ENCODE data around the gene NGB.

NGB gene

DNA sequence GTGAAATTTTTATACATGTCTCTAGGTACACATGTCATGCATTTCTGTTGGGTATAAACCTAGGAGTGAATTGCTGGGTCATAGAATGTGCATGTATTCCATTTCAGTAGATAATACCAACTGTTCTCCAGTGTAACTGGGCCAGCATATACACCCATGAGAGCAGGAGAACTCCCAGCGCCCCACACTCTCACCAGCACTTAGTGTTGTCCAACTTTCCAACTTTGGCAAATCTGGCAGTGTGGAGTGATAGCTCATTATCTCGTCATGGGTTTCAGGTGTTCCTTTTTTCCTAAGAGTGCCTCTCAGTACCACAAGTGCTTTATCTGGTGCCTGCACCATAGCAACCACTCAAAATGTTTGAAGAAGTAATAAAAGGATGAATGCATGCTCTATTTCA lies 40.1 kb downstream of the NGB start:
- no peak for DNase-seq (ENCODE audit: low read depth)
- no peak overlapping the region for H3K4me3 ChIP-seq (replicated peaks; ENCODE audit: low read depth, low read length)
- TF ChIP-seq, protein P1, sequence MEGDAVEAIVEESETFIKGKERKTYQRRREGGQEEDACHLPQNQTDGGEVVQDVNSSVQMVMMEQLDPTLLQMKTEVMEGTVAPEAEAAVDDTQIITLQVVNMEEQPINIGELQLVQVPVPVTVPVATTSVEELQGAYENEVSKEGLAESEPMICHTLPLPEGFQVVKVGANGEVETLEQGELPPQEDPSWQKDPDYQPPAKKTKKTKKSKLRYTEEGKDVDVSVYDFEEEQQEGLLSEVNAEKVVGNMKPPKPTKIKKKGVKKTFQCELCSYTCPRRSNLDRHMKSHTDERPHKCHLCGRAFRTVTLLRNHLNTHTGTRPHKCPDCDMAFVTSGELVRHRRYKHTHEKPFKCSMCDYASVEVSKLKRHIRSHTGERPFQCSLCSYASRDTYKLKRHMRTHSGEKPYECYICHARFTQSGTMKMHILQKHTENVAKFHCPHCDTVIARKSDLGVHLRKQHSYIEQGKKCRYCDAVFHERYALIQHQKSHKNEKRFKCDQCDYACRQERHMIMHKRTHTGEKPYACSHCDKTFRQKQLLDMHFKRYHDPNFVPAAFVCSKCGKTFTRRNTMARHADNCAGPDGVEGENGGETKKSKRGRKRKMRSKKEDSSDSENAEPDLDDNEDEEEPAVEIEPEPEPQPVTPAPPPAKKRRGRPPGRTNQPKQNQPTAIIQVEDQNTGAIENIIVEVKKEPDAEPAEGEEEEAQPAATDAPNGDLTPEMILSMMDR (IDR thresholded peaks at IDR 0.05; ENCODE audit: low read length, missing control alignments) = no peak

DNA sequence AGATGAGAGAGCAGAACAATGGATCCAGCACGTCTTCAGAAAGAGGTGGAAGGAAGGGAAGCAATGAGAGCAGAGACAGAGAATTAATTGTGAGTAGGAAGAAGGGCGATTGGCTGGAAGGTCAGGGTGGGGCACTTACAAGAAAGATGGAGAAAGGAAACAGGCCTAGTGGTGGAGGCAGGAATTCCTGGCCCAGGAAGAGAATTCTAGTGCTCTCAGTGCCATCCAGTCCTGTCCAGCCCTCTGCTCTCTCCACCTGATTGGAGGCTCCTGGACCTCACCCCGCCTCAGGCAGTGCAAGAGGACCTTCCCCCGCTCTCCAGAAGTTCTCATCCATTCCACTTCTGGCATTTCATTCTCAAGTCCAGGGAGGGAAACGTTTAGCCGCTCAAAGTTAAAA lies 43.0 kb downstream of the NGB start:
- no peak overlapping the region for H3K4me3 ChIP-seq (replicated peaks; ENCODE audit: low read depth, low read length)
- no peak for DNase-seq (ENCODE audit: low read depth)
- TF ChIP-seq, protein P1 (IDR thresholded peaks at IDR 0.05; ENCODE audit: low read length, missing control alignments) = no peak

DNA sequence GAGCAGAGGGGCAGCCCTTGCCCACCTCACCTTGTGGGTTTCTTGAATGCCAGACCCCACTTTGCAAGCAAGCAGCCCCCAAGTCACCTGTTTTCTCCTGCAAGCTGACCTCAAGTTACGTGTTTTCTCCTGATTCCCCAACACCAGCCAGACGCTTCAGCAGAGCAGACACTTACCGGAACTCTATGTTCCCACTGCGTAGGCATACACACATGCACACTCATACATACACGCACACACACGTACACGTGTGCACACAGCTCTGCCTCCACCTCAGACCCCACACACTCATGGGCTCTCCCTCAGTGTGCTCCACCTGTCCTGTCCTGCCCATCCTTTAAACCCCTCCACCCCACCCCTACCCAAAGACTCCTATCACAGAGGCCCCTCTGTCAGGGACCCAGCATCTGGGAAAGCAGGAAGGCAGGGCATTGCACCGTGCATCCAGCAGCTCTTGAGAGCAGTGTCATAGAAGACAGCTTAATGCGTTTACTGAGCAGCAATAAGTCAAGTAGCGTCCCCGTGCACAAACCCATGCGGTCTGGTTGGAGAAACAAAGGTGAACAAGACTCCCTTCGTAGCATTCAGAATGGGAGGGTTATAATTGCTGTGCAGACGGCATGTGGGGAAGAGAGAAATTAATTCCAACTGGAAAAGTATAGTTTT lies 45.0 kb downstream of the NGB start:
- TF ChIP-seq, protein P1 (IDR thresholded peaks at IDR 0.05; ENCODE audit: low read length, missing control alignments) = no peak
- DNase-seq (ENCODE audit: low read depth) = no peak
- H3K4me3 ChIP-seq (replicated peaks; ENCODE audit: low read depth, low read length) = no peak overlapping the region

DNA sequence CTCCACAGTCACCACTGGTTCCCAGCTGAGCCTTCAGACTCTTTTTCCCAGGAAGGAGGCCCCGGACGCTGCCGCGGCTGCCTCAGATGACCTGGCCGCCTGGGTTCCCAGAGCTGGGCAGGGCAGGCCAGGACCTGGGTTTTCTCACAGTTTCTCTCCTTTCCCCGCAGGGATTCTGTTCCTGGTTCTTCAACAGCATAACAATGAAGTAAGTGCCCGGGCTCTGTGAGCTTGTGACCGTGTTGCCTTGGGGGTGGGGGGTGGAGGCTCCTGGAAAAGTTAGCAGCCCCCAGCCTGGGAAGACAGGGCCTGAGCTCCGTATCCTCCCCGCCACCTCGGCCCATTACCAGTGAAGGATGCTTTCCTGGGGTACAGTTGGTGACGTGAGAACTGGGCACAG lies 45.8 kb downstream of the NGB start:
- TF ChIP-seq, protein P1 (IDR thresholded peaks at IDR 0.05; ENCODE audit: low read length, missing control alignments) = no peak
- no peak for DNase-seq (ENCODE audit: low read depth)
- H3K4me3 ChIP-seq (replicated peaks; ENCODE audit: low read depth, low read length) = no peak overlapping the region

DNA sequence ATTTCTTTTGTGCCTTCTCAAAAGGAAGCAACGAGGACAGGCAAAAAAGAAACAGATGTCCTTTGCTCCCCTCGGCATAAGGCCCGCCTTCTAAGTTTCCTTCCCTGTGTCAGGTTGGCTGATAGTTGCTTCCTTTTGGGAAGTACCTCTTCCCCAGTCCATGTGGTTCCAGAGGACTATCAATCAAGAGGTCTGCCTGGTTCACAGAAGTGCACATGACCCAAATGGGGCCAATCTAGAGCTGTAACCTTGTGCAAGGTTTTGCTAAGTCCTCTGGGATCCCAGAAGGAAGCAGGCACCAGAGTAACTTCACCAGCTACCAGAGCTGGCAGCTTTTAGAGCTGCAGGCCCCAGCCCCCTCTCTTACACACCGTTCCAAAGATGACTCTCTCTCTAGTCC lies 46.8 kb downstream of the NGB start:
- TF ChIP-seq, protein P1 (IDR thresholded peaks at IDR 0.05; ENCODE audit: low read length, missing control alignments) = no peak
- H3K4me3 ChIP-seq (replicated peaks; ENCODE audit: low read depth, low read length) = no peak overlapping the region

DNA sequence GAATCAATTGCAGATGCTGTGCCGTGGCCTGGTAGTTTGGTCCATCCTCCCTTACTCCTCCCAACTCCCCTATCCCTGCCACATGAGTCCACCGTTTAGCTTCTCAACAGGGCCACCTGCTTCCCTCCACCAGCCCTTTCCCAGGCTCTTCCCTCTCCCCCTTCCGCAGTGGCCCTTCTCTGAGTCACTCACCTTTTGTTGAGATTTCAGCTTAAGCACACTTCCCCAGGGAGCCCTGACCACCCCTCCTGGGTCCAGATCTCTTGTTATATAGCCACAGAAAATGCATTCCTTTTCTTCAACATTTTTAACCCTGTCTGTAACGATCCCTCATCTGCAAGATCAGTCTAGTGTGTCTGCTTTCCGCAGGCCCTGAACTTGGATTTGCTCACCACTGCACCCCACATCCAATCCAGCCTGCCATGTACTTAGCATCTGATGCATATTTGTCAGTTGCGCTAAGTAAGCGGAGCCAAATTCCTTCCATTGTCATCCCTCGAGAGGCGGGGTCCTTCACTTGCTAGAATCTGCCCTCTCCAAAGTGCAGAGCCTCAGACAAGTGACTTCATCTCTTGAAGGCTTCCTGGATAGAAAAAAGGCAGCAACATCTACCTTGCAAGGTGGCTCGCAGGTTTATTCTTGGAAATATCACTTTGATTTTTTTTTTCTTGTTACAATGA lies 48.3 kb downstream of the NGB start:
- no peak for DNase-seq (ENCODE audit: low read depth)
- TF ChIP-seq, protein P1 (IDR thresholded peaks at IDR 0.05; ENCODE audit: low read length, missing control alignments) = no peak
- H3K4me3 ChIP-seq (replicated peaks; ENCODE audit: low read depth, low read length) = no peak overlapping the region

More for the DNA sequence above, 46.8 kb downstream of the NGB start:
- no peak for DNase-seq (ENCODE audit: low read depth)

Data from fibroblast of pulmonary artery (primary cell).